ENCODE results near the gene BAK1. TPM values are rescaled to one million over a fixed set of nuclear protein-coding genes. Genes with fewer than 3 reads are reported as not detected.
A peak's percentile ranks its signal among the peaks of the same experiment; 100 is the strongest.

Gene BAK1
- total RNA-seq, 6 experiments from 2014 or later, result 4.4 to 11.4 (median 6.5) TPM

- 3% methylated on average over 16 of the region's 44 CpGs for WGBS (ENCODE audit: insufficient coverage, low coverage, low lambda C conversion rate, missing lambda C conversion rate)
- H3K9me3 ChIP-seq, result no peaks in the 10 kb centered on the region
Observed at GRCh38 chr6:33570806-33571636, 9.1 kb downstream of the BAK1 start.

DNA sequence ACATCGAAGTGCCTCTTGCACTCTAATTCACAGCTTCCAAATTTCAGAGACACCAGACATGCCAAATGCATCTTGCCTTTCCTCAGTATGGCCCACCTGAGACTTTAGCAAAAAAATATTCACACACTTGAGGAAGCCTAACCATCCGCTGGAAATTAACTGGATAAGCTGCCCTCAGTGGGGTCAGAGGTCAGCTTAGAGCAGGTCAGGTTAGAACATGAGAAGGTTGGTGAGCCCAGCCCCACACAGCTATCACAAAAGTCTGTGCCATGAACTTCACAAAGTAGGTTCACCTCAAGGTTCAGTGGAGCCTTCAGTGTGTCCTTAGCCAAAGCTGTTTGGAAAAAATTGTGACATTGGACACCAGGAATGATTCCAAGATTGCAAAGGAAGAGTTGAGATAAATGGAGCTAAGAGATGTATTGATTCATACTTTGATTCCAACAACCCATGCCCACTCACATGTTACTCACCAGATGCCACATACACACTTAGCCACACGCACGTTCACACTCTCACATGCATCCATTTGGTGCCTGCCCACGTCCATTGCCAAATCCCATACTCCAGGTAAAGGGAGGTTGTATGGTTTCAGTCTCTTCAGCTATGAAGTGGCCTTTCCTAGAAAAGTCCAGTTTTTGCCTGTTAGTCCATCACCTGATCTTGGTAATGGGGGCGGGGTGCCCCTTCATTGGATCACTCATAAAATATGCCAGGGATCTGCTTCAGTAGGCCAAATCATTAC is 11.1 kb downstream of the BAK1 start:
- Histone ChIP-seq H3K27me3 (no peaks in the 10 kb centered on the region), H3K9me3 (no peaks in the 10 kb centered on the region), H3K4me1 (no peaks in the 10 kb centered on the region), H3K4me3 (no peak overlapping the region), H3K36me3 (peaks cover 0 to 4% (median 0%) of the 10 kb centered on the region in 4 donors), H3K27ac (no peak overlapping the region)
- intact Hi-C loops (cut with DNase I), result no loop called here
- TF ChIP-seq POLR2A (IDR thresholded peaks at IDR 0.05) (no peak), CTCF (IDR thresholded peaks at IDR 0.05) (no peak)
- 96% methylated on average over 6 of the region's 6 CpGs for WGBS (ENCODE audit: insufficient coverage, low coverage, low lambda C conversion rate, missing lambda C conversion rate)
- no peak for DNase-seq
- no peak for ATAC-seq

More at GRCh38 chr6:33570806-33571636, 9.1 kb downstream of the BAK1 start:
- DNase-seq, result peak; percentile 83 to 86 (median 84)
- TF ChIP-seq POLR2A (IDR thresholded peaks at IDR 0.05) (no peak), CTCF (IDR thresholded peaks at IDR 0.05) (no peak)
- no peaks in the 10 kb centered on the region for H3K27me3 ChIP-seq
- peak; percentile 92 to 96 (median 96) for ATAC-seq
- intact Hi-C loops (cut with DNase I), result no loop called here
- H3K4me1 ChIP-seq, result no peaks in the 10 kb centered on the region
- H3K4me3 ChIP-seq, result peak overlapping the region; percentile 69 to 73 (median 70)
- peaks cover 0 to 18% (median 7%) of the 10 kb centered on the region in 4 donors for H3K36me3 ChIP-seq
- H3K27ac ChIP-seq, result peak overlapping the region; percentile 66 to 70 (median 70)

- no peak overlapping the region for H3K4me3 ChIP-seq
- DNase-seq, result no peak
- no peak for ATAC-seq
- no peaks in the 10 kb centered on the region for H3K27me3 ChIP-seq
- 60% methylated on average over 1 of the region's 8 CpGs for WGBS (ENCODE audit: insufficient coverage, low coverage, low lambda C conversion rate, missing lambda C conversion rate)
- no peak for TF ChIP-seq POLR2A (IDR thresholded peaks at IDR 0.05)
- no peak for TF ChIP-seq CTCF (IDR thresholded peaks at IDR 0.05)
- no peaks in the 10 kb centered on the region for H3K4me1 ChIP-seq
- no peaks in the 10 kb centered on the region for H3K9me3 ChIP-seq
- H3K36me3 ChIP-seq, result no peaks in the 10 kb centered on the region
- H3K27ac ChIP-seq, result no peak overlapping the region
- intact Hi-C loops (cut with DNase I), result no loop called here
Observed at GRCh38 chr6:33567836-33568235, 12.2 kb downstream of the BAK1 start.

GRCh38 chr6:33566182-33567084 is 13.6 kb downstream of the BAK1 start:
- no peak for ATAC-seq
- intact Hi-C loops (cut with DNase I), result no loop called here

More at GRCh38 chr6:33566182-33567084, 13.6 kb downstream of the BAK1 start:
- Histone ChIP-seq H3K27ac (no peak overlapping the region), H3K27me3 (no peaks in the 10 kb centered on the region), H3K9me3 (no peaks in the 10 kb centered on the region), H3K36me3 (no peaks in the 10 kb centered on the region), H3K4me3 (no peak overlapping the region), H3K4me1 (no peaks in the 10 kb centered on the region)
- TF ChIP-seq CTCF (IDR thresholded peaks at IDR 0.05), result no peak
- TF ChIP-seq POLR2A (IDR thresholded peaks at IDR 0.05), result no peak
- no peak for DNase-seq
- 73% methylated on average over 11 of the region's 11 CpGs for WGBS (ENCODE audit: insufficient coverage, low coverage, low lambda C conversion rate, missing lambda C conversion rate)
